KBM-7 (cell line): ENCODE data around the gene REN.
A peak's percentile ranks its signal among the peaks of the same experiment; 100 is the strongest.

Experiments used
- DNase-seq: peaks from one replicate; pipeline ENCODE4 v3.0.0-alpha.2; 2015
- in situ Hi-C: fragments of 300-500 bp; cut with MboI; formaldehyde crosslinking; loops from 2 replicates; pipeline ENCODE4 v1.14.3; 2020; ENCODE audit warnings: low sequenced_read_pairs, low pct_unique_long_range_greater_than_20kb, mixed read lengths

The REN gene

GRCh38 chr1:204124639-204125038 is 41.5 kb downstream of the REN start:
- in situ Hi-C loops: loop anchor here (10.0 kb wide), 1 partner anchor 250 kb away; no protein-coding TSS in a partner anchor

GRCh38 chr1:204123376-204123775 is 42.8 kb downstream of the REN start:
- in situ Hi-C loops: loop anchor here (10.0 kb wide), 1 partner anchor 249 kb away; no protein-coding TSS in a partner anchor
- no peak for DNase-seq

More at GRCh38 chr1:204124639-204125038, 41.5 kb downstream of the REN start:
- DNase-seq: no peak

- in situ Hi-C loops: loop anchor here (10.0 kb wide), 1 partner anchor 247 kb away; no protein-coding TSS in a partner anchor
- DNase-seq: no peak
Observed at GRCh38 chr1:204121840-204122555, 44.1 kb downstream of the REN start.

GRCh38 chr1:204116539-204116938 is 49.6 kb downstream of the REN start:
- DNase-seq: no peak

GRCh38 chr1:204115116-204115515 is 51.0 kb downstream of the REN start:
- no peak for DNase-seq
- in situ Hi-C loops: no loop called here

More at GRCh38 chr1:204116539-204116938, 49.6 kb downstream of the REN start:
- in situ Hi-C loops: no loop called here

- in situ Hi-C loops: no loop called here
- peak; percentile 53 for DNase-seq
Observed at GRCh38 chr1:204114606-204115005, 51.5 kb downstream of the REN start.

GRCh38 chr1:204113896-204114295 is 52.2 kb downstream of the REN start:
- in situ Hi-C loops: no loop called here
- DNase-seq: no peak

GRCh38 chr1:204112876-204113730 is 53.0 kb downstream of the REN start:
- in situ Hi-C loops: no loop called here
- no peak for DNase-seq

- DNase-seq: no peak
- in situ Hi-C loops: no loop called here
Observed at GRCh38 chr1:204110894-204111633, 55.1 kb downstream of the REN start.

GRCh38 chr1:204108312-204109141 is 57.6 kb downstream of the REN start:
- in situ Hi-C loops: no loop called here
- no peak for DNase-seq

GRCh38 chr1:204107892-204108291 is 58.2 kb downstream of the REN start:
- no peak for DNase-seq
- in situ Hi-C loops: no loop called here

- in situ Hi-C loops: no loop called here
- DNase-seq: no peak
Observed at GRCh38 chr1:204106825-204107224, 59.3 kb downstream of the REN start.

- in situ Hi-C loops: no loop called here
- no peak for DNase-seq
Observed at GRCh38 chr1:204105131-204105515, 61.0 kb downstream of the REN start.
